ENCODE measurements around the gene SCLY. TPM values are rescaled to one million over a fixed set of nuclear protein-coding genes. Genes with fewer than 3 reads are reported as not detected.

The SCLY gene
- total RNA-seq, 1 experiment from 2014 or later = 68.4 TPM

DNA sequence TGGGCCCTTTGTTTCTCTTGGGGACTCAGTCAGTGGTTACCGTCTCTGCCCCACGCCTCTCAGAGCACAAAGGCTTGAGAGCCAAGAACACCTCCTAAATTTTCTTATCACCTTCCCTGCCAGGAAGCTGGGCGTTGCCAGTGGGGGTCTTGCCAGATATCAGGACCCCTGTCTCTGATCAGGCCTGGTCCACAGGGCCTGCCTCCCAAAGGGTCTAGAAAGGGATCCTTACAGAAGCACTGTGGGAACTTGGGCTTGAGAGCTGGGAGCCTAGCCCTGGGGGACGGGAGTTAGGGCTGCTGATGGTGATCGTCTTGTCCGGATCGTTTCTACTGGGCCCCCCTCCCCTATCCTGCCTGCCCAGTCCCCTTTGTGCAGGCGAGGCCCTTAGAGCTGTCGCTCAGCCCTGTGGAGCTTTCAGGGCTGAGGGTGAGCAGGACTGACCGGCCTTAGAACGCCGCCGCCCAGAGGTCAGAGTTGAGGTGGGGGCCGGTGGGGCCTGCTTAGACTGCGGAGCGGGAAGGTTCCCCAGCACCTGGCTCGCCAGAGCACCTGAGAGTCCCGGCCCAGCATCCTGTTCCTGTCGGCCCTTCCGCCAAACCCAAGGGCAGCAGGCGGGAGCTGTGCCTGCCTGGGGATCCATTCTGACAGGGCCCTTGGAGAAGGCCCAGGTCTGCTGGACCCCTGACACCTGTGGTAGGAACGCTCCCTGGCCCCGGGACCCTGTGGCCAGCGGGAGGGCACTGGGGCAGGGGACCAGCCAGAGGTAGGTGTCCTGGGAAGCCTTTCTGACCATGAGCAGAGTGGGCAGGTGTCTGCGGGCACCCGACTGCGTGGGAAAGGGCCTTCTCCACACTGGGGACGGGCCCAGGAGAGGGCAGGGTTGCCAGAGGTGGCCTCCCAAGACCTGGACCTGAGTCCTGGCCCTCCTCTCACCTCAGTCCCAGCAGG, 40.3 kb downstream of the SCLY start:
- Mint-ChIP-seq H3K27me3 (ENCODE audit: low read depth) (no peaks in the 10 kb centered on the region), H3K9me3 (no peaks in the 10 kb centered on the region), H3K4me3 (no peak overlapping the region), H3K36me3 (no peaks in the 10 kb centered on the region), H3K4me1 (peaks cover 25% of the 10 kb centered on the region), H3K27ac (no peak overlapping the region)
- no peak for TF ChIP-seq ZNF396 (CRISPR knock-in tag; IDR thresholded peaks at IDR 0.05; ENCODE audit: borderline replicate concordance)
- no peak for TF ChIP-seq OVOL2 (CRISPR knock-in tag; IDR thresholded peaks at IDR 0.05; ENCODE audit: borderline replicate concordance)
- no peak for TF ChIP-seq ZBTB43 (CRISPR knock-in tag; IDR thresholded peaks at IDR 0.05)
- no peak for TF ChIP-seq FOXK1 (CRISPR knock-in tag; IDR thresholded peaks at IDR 0.05)
- TF ChIP-seq, protein P1, sequence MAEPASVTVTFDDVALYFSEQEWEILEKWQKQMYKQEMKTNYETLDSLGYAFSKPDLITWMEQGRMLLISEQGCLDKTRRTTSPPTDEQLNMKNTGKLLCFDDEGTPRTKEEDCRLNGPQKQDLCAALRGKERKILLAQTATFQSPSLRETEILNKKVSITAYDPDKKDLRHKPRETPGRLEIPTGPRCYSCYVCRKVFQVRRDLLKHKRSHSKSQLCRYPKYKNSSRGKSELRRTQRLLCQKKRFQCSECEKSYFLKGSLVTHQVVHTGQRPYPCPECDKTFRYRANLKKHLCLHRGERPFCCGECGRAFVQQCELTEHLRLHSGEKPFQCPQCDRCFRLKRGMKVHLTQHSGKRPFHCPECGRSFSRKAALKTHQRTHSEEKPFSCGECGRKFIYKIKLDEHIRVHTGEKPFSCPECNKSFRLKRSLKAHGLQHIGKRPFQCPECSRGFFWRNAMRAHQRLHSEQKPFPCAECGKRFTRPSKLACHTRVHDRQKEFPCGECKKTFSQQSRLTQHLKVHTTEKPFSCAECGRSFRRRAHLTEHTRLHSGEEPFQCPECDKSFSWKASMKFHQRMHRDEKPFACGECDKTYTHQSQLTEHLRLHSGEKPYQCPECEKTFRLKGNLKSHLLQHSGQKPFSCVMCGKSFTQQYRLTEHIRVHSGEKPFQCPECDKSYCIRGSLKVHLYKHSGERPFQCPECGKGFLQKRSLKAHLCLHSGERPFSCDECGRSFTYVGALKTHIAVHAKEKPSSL (CRISPR knock-in tag; conservative IDR thresholded peaks at IDR 0.05) = no peak
- TF ChIP-seq CBFB (CRISPR knock-in tag; IDR thresholded peaks at IDR 0.05; ENCODE audit: low read depth) = no peak
- TF ChIP-seq, protein P2, sequence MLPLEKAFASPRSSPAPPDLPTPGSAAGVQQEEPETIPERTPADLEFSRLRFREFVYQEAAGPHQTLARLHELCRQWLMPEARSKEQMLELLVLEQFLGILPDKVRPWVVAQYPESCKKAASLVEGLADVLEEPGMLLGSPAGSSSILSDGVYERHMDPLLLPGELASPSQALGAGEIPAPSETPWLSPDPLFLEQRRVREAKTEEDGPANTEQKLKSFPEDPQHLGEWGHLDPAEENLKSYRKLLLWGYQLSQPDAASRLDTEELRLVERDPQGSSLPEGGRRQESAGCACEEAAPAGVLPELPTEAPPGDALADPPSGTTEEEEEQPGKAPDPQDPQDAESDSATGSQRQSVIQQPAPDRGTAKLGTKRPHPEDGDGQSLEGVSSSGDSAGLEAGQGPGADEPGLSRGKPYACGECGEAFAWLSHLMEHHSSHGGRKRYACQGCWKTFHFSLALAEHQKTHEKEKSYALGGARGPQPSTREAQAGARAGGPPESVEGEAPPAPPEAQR (CRISPR knock-in tag; IDR thresholded peaks at IDR 0.05) = no peak
- TF ChIP-seq, protein P3, sequence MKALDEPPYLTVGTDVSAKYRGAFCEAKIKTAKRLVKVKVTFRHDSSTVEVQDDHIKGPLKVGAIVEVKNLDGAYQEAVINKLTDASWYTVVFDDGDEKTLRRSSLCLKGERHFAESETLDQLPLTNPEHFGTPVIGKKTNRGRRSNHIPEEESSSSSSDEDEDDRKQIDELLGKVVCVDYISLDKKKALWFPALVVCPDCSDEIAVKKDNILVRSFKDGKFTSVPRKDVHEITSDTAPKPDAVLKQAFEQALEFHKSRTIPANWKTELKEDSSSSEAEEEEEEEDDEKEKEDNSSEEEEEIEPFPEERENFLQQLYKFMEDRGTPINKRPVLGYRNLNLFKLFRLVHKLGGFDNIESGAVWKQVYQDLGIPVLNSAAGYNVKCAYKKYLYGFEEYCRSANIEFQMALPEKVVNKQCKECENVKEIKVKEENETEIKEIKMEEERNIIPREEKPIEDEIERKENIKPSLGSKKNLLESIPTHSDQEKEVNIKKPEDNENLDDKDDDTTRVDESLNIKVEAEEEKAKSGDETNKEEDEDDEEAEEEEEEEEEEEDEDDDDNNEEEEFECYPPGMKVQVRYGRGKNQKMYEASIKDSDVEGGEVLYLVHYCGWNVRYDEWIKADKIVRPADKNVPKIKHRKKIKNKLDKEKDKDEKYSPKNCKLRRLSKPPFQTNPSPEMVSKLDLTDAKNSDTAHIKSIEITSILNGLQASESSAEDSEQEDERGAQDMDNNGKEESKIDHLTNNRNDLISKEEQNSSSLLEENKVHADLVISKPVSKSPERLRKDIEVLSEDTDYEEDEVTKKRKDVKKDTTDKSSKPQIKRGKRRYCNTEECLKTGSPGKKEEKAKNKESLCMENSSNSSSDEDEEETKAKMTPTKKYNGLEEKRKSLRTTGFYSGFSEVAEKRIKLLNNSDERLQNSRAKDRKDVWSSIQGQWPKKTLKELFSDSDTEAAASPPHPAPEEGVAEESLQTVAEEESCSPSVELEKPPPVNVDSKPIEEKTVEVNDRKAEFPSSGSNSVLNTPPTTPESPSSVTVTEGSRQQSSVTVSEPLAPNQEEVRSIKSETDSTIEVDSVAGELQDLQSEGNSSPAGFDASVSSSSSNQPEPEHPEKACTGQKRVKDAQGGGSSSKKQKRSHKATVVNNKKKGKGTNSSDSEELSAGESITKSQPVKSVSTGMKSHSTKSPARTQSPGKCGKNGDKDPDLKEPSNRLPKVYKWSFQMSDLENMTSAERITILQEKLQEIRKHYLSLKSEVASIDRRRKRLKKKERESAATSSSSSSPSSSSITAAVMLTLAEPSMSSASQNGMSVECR (CRISPR knock-in tag; IDR thresholded peaks at IDR 0.05; ENCODE audit: borderline replicate concordance) = no peak
- TF ChIP-seq, protein P4, sequence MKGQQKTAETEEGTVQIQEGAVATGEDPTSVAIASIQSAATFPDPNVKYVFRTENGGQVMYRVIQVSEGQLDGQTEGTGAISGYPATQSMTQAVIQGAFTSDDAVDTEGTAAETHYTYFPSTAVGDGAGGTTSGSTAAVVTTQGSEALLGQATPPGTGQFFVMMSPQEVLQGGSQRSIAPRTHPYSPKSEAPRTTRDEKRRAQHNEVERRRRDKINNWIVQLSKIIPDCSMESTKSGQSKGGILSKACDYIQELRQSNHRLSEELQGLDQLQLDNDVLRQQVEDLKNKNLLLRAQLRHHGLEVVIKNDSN (CRISPR knock-in tag; IDR thresholded peaks at IDR 0.05) = no peak
- CTCF ChIA-PET = interaction anchor here (0.6 to 1.6 kb wide), 5 partner anchors 8 to 691 kb away, joined by 3 to 6 read pairs (median 3); no protein-coding TSS in a partner anchor
- no peak for ATAC-seq
- POLR2A ChIA-PET = no interaction called here
- no peak for DNase-seq (ENCODE audit: low spot score)

- no peaks in the 10 kb centered on the region for H3K9me3 Mint-ChIP-seq
- H3K27me3 Mint-ChIP-seq (ENCODE audit: low read depth) = no peaks in the 10 kb centered on the region
- no peak for TF ChIP-seq FOXJ3 (CRISPR knock-in tag; IDR thresholded peaks at IDR 0.05; ENCODE audit: borderline replicate concordance)
- no peak for TF ChIP-seq SMAD3 (CRISPR knock-in tag; IDR thresholded peaks at IDR 0.05; ENCODE audit: borderline replicate concordance)
- TF ChIP-seq, protein P5, sequence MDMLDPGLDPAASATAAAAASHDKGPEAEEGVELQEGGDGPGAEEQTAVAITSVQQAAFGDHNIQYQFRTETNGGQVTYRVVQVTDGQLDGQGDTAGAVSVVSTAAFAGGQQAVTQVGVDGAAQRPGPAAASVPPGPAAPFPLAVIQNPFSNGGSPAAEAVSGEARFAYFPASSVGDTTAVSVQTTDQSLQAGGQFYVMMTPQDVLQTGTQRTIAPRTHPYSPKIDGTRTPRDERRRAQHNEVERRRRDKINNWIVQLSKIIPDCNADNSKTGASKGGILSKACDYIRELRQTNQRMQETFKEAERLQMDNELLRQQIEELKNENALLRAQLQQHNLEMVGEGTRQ (CRISPR knock-in tag; IDR thresholded peaks at IDR 0.05) = no peak
- no peak for TF ChIP-seq ETV6 (CRISPR knock-in tag; IDR thresholded peaks at IDR 0.05)
- ATAC-seq (no peak), DNase-seq (ENCODE audit: low spot score) (no peak)
- ChIA-PET POLR2A (no interaction called here), CTCF (interaction anchor here (0.9 to 1.4 kb wide), 5 partner anchors 46 to 179 kb away, joined by 3 to 5 read pairs (median 3); no protein-coding TSS in a partner anchor)
- peaks cover 16% of the 10 kb centered on the region for H3K4me1 Mint-ChIP-seq
- no peak overlapping the region for H3K27ac Mint-ChIP-seq
- no peaks in the 10 kb centered on the region for H3K36me3 Mint-ChIP-seq
- H3K4me3 Mint-ChIP-seq = no peak overlapping the region
Observed at GRCh38 chr2:238101891-238102841, 41.4 kb downstream of the SCLY start.
